ENCODE data around the gene C1QTNF4. TPM values are rescaled to one million over a fixed set of nuclear protein-coding genes. Genes with fewer than 3 reads are reported as not detected.

C1QTNF4 gene
- total RNA-seq, 2 experiments from 2014 or later = 3.6 TPM; not detected in 1

GRCh38 chr11:47595029-47595428 lies 818 bp upstream of the C1QTNF4 start:
- CTCF ChIA-PET (ENCODE audit: unreplicated experiment) = no interaction called here
- no TSS peak for BruUV-seq (replicated peaks)

GRCh38 chr11:47593492-47593933 lies 698 bp downstream of the C1QTNF4 start:
- no peak overlapping the region for H3K4me2 ChIP-seq (ENCODE audit: low read length)
- no peak overlapping the region for H3K27ac ChIP-seq (ENCODE audit: low read depth, low read length, poor library complexity, severe bottlenecking)
- BruUV-seq (replicated peaks) = no TSS peak
- no peak for TF ChIP-seq CTCF (conservative IDR thresholded peaks at IDR 0.05; ENCODE audit: low read length)
- no peak for TF ChIP-seq EZH2phosphoT487 (IDR thresholded peaks at IDR 0.05; ENCODE audit: borderline replicate concordance, low read depth, low read length)
- no peak for DNase-seq (ENCODE audit: low spot score)
- ChIA-PET CTCF (ENCODE audit: unreplicated experiment) (no interaction called here), POLR2A (interaction anchor here (0.6 kb wide), 2 partner anchors 37 to 343 kb away, joined by 3 read pairs; no protein-coding TSS in a partner anchor)
- peaks cover 6% of the 10 kb centered on the region for H3K4me1 ChIP-seq (ENCODE audit: insufficient read depth, low read length, poor library complexity, severe bottlenecking)
- H3K4me3 ChIP-seq (ENCODE audit: low read depth, low read length, poor library complexity, severe bottlenecking) = no peak overlapping the region
- H3K36me3 ChIP-seq (ENCODE audit: insufficient read depth, low read length) = no peaks in the 10 kb centered on the region
- H3K9me2 ChIP-seq (ENCODE audit: insufficient read depth, low read length) = no peaks in the 10 kb centered on the region
- no peaks in the 10 kb centered on the region for H4K20me1 ChIP-seq (ENCODE audit: insufficient read depth, low read length)
- intact Hi-C loops (cut with micrococcal nuclease; ENCODE audit: unreplicated experiment) = no loop called here
- H2AFZ ChIP-seq (ENCODE audit: low read length) = no peak overlapping the region
- H3K9me3 ChIP-seq (ENCODE audit: low read length) = no peaks in the 10 kb centered on the region
- H3K79me2 ChIP-seq (ENCODE audit: insufficient read depth, low read depth, low read length) = no peaks in the 10 kb centered on the region

More at GRCh38 chr11:47595029-47595428, 818 bp upstream of the C1QTNF4 start:
- POLR2A ChIA-PET = no interaction called here
- intact Hi-C loops (cut with micrococcal nuclease; ENCODE audit: unreplicated experiment) = no loop called here
- Histone ChIP-seq H3K9me2 (ENCODE audit: insufficient read depth, low read length) (no peaks in the 10 kb centered on the region), H3K36me3 (ENCODE audit: insufficient read depth, low read length) (no peaks in the 10 kb centered on the region), H2AFZ (ENCODE audit: low read length) (no peak overlapping the region), H3K4me1 (ENCODE audit: insufficient read depth, low read length, poor library complexity, severe bottlenecking) (peaks cover 6% of the 10 kb centered on the region), H3K4me2 (ENCODE audit: low read length) (no peak overlapping the region), H3K27ac (ENCODE audit: low read depth, low read length, poor library complexity, severe bottlenecking) (no peak overlapping the region), H4K20me1 (ENCODE audit: insufficient read depth, low read length) (no peaks in the 10 kb centered on the region), H3K4me3 (ENCODE audit: low read depth, low read length, poor library complexity, severe bottlenecking) (no peak overlapping the region), H3K9me3 (ENCODE audit: low read length) (no peaks in the 10 kb centered on the region), H3K79me2 (ENCODE audit: insufficient read depth, low read depth, low read length) (no peaks in the 10 kb centered on the region)
- no peak for TF ChIP-seq EZH2phosphoT487 (IDR thresholded peaks at IDR 0.05; ENCODE audit: borderline replicate concordance, low read depth, low read length)
- TF ChIP-seq CTCF (conservative IDR thresholded peaks at IDR 0.05; ENCODE audit: low read length) = no peak
- DNase-seq (ENCODE audit: low spot score) = no peak

DNA sequence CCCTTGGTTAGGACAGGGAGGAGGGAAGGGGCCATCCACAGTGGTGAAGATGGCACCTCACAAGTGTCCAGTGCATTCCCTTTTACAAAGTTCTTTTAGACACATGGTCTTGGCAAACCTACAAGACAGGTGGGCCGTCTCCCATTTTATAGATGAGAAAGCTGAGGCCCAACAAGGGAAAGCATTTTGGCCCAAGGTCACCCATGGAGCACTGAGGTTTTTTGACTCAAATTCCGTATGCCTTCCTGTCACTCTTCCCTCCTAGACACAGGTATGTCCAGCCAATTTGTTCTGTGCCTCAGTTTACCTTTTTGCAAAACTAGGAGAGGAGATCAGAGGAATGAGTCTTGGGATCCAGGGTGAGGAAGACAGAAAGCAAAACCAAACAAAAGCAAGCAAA lies 1.2 kb downstream of the C1QTNF4 start:
- intact Hi-C loops (cut with micrococcal nuclease; ENCODE audit: unreplicated experiment) = no loop called here
- POLR2A ChIA-PET = interaction anchor here (0.6 to 1.0 kb wide), 3 partner anchors 36 to 472 kb away, joined by 3 to 4 read pairs (median 3); no protein-coding TSS in a partner anchor
- no peaks in the 10 kb centered on the region for H3K36me3 ChIP-seq (ENCODE audit: insufficient read depth, low read length)
- TF ChIP-seq CTCF (conservative IDR thresholded peaks at IDR 0.05; ENCODE audit: low read length) = no peak
- TF ChIP-seq EZH2phosphoT487 (IDR thresholded peaks at IDR 0.05; ENCODE audit: borderline replicate concordance, low read depth, low read length) = no peak
- H3K4me1 ChIP-seq (ENCODE audit: insufficient read depth, low read length, poor library complexity, severe bottlenecking) = peaks cover 6% of the 10 kb centered on the region
- H3K9me2 ChIP-seq (ENCODE audit: insufficient read depth, low read length) = no peaks in the 10 kb centered on the region
- BruUV-seq (replicated peaks) = no TSS peak
- H3K4me2 ChIP-seq (ENCODE audit: low read length) = no peak overlapping the region
- no peak overlapping the region for H3K4me3 ChIP-seq (ENCODE audit: low read depth, low read length, poor library complexity, severe bottlenecking)
- H3K27ac ChIP-seq (ENCODE audit: low read depth, low read length, poor library complexity, severe bottlenecking) = no peak overlapping the region
- no peaks in the 10 kb centered on the region for H3K9me3 ChIP-seq (ENCODE audit: low read length)
- H3K79me2 ChIP-seq (ENCODE audit: insufficient read depth, low read depth, low read length) = no peaks in the 10 kb centered on the region
- H4K20me1 ChIP-seq (ENCODE audit: insufficient read depth, low read length) = no peaks in the 10 kb centered on the region
- H2AFZ ChIP-seq (ENCODE audit: low read length) = no peak overlapping the region
- CTCF ChIA-PET (ENCODE audit: unreplicated experiment) = no interaction called here
- no peak for DNase-seq (ENCODE audit: low spot score)

Measured in OCI-LY7 (cell line).